H9 (cell line): ENCODE results near the gene PDE1A. TPM values are rescaled to one million over a fixed set of nuclear protein-coding genes. Genes with fewer than 3 reads are reported as not detected.

ENCODE experiments used
- DNase-seq: peaks from one replicate; pipeline ENCODE4 v3.0.0-alpha.2; 2017
- H2AFZ ChIP-seq: one replicate; pipeline ENCODE4 v1.6.1; 2013; ENCODE audit warnings: mild to moderate bottlenecking, low read length, control low read depth, moderate library complexity
- H2AK5ac ChIP-seq: 2 replicates; pipeline ENCODE4 v1.6.1; 2013; ENCODE audit warnings: low read length, control low read depth, mixed read lengths; ENCODE audit not compliant: insufficient read length
- H2BK120ac ChIP-seq: one replicate; pipeline ENCODE4 v1.6.1; 2013; ENCODE audit warnings: low read depth, mild to moderate bottlenecking, low read length, control low read depth, inconsistent platforms; ENCODE audit not compliant: poor library complexity, severe bottlenecking
- H2BK12ac ChIP-seq: 2 replicates; pipeline ENCODE4 v1.6.1; 2013; ENCODE audit warnings: low read length, control low read depth, mixed read lengths, low read depth; ENCODE audit not compliant: insufficient read length
- H2BK15ac ChIP-seq: 2 replicates; pipeline ENCODE4 v1.6.1; 2013; ENCODE audit warnings: low read depth, low read length, control low read depth
- H2BK20ac ChIP-seq: one replicate; pipeline ENCODE4 v1.6.1; 2013; ENCODE audit warnings: low read depth, mild to moderate bottlenecking, low read length, control low read depth, inconsistent platforms; ENCODE audit not compliant: poor library complexity, severe bottlenecking
- H2BK5ac ChIP-seq: 2 replicates; pipeline ENCODE4 v1.6.1; 2013; ENCODE audit warnings: low read length, control low read depth, mixed read lengths; ENCODE audit not compliant: insufficient read length
- H3K14ac ChIP-seq: 2 replicates; pipeline ENCODE4 v1.6.1; 2013; ENCODE audit warnings: low read length, control low read depth; ENCODE audit not compliant: insufficient read depth
- H3K18ac ChIP-seq: 2 replicates; pipeline ENCODE4 v1.6.1; 2013; ENCODE audit warnings: low read depth, mild to moderate bottlenecking, mixed read lengths, low read length, control low read depth; ENCODE audit not compliant: insufficient read length
- H3K23ac ChIP-seq: 2 replicates; pipeline ENCODE4 v1.6.1; 2013; ENCODE audit warnings: low read length, control low read depth, mixed read lengths, low read depth; ENCODE audit not compliant: insufficient read length
- H3K23me2 ChIP-seq: 2 replicates; pipeline ENCODE4 v1.6.1; 2013; ENCODE audit warnings: low read depth, mild to moderate bottlenecking, mixed read lengths, low read length, control low read depth; ENCODE audit not compliant: insufficient read length, poor library complexity, severe bottlenecking
- H3K27ac ChIP-seq: 2 replicates; pipeline ENCODE4 v1.5.1; 2013; ENCODE audit warnings: low read length, control low read depth, mixed read lengths, low read depth; ENCODE audit not compliant: insufficient read length
- H3K27me3 ChIP-seq: 2 replicates; pipeline ENCODE4 v1.6.1; 2013; ENCODE audit warnings: low read length, control low read depth, inconsistent platforms; ENCODE audit not compliant: insufficient read depth
- H3K4ac ChIP-seq: 2 replicates; pipeline ENCODE4 v1.6.1; 2013; ENCODE audit warnings: low read depth, mild to moderate bottlenecking, control low read depth, inconsistent platforms, low read length, moderate library complexity
- H3K4me1 ChIP-seq: 2 replicates; pipeline ENCODE4 v1.6.1; 2013; ENCODE audit warnings: low read length, control low read depth, inconsistent platforms; ENCODE audit not compliant: insufficient read depth
- H3K4me2 ChIP-seq: 2 replicates; pipeline ENCODE4 v1.6.1; 2013; ENCODE audit warnings: low read length, control low read depth, mixed read lengths; ENCODE audit not compliant: insufficient read length, insufficient read depth
- H3K56ac ChIP-seq: 2 replicates; pipeline ENCODE4 v1.6.1; 2013; ENCODE audit warnings: low read depth, mild to moderate bottlenecking, mixed read lengths, low read length, control low read depth; ENCODE audit not compliant: insufficient read length
- H3K79me1 ChIP-seq: 2 replicates; pipeline ENCODE4 v1.6.1; 2013; ENCODE audit warnings: low read depth, mild to moderate bottlenecking, moderate library complexity, low read length, control low read depth, inconsistent platforms; ENCODE audit not compliant: insufficient read depth, poor library complexity, severe bottlenecking
- H3K79me2 ChIP-seq: 2 replicates; pipeline ENCODE4 v1.6.1; 2013; ENCODE audit warnings: low read length, control low read depth, inconsistent platforms; ENCODE audit not compliant: insufficient read depth
- H3K9ac ChIP-seq: 2 replicates; pipeline ENCODE4 v1.6.1; 2013; ENCODE audit warnings: low read length, control low read depth, mixed read lengths; ENCODE audit not compliant: insufficient read length; ENCODE audit errors: extremely low read depth
- H3K9me3 ChIP-seq: one replicate; pipeline ENCODE4 v1.6.1; 2013; ENCODE audit warnings: low read depth, low read length, inconsistent platforms; ENCODE audit not compliant: control insufficient read depth
- H3T11ph ChIP-seq: one replicate; pipeline ENCODE4 v1.6.1; 2013; ENCODE audit warnings: mild to moderate bottlenecking, low read length, control low read depth, inconsistent platforms
- H4K20me1 ChIP-seq: one replicate; pipeline ENCODE4 v1.6.1; 2013; ENCODE audit not compliant: control insufficient read depth, insufficient read length, insufficient read depth
- H4K5ac ChIP-seq: 2 replicates; pipeline ENCODE4 v1.6.1; 2013; ENCODE audit warnings: low read depth, mild to moderate bottlenecking, mixed read lengths, low read length, control low read depth; ENCODE audit not compliant: insufficient read length
- H4K8ac ChIP-seq: replicated peaks from 2 replicates; pipeline ENCODE4 v1.6.1; 2013; ENCODE audit warnings: low read length, control low read depth, mixed read lengths, low read depth; ENCODE audit not compliant: insufficient read length
- H4K91ac ChIP-seq: 2 replicates; pipeline ENCODE4 v1.6.1; 2013; ENCODE audit warnings: low read depth, mild to moderate bottlenecking, moderate library complexity, mixed read lengths, low read length, control low read depth; ENCODE audit not compliant: insufficient read length
- H3K27ac Mint-ChIP-seq, 3 experiments: 2 replicates in 2 of 3; 3 replicates in 1 of 3; pipeline ENCODE4 v1.8.0; 2020 to 2021; ENCODE audit warnings: mixed read lengths in 3 of 3, mild to moderate bottlenecking in 1 of 3, moderate library complexity in 1 of 3
- H3K27me3 Mint-ChIP-seq: 2 replicates; pipeline ENCODE4 v1.8.0; 2021; ENCODE audit warnings: low read depth, mild to moderate bottlenecking, moderate library complexity, mixed read lengths
- H3K36me3 Mint-ChIP-seq, 3 experiments: 2 replicates in 2 of 3; 3 replicates in 1 of 3; pipeline ENCODE4 v1.8.0; 2020 to 2021; ENCODE audit warnings: low read depth in 3 of 3, mixed read lengths in 3 of 3; ENCODE audit not compliant: insufficient read depth in 1 of 3
- H3K4me1 Mint-ChIP-seq, 2 experiments: 2 replicates each; pipeline ENCODE4 v1.8.0; 2020; ENCODE audit warnings: mixed read lengths in 2 of 2
- H3K4me3 Mint-ChIP-seq, 2 experiments: 2 replicates in 1 of 2; 3 replicates in 1 of 2; pipeline ENCODE4 v1.8.0; 2020 to 2021; ENCODE audit warnings: mild to moderate bottlenecking in 2 of 2, mixed read lengths in 2 of 2, moderate library complexity in 1 of 2
- H3K9me3 Mint-ChIP-seq, 2 experiments: 2 replicates in 1 of 2; 3 replicates in 1 of 2; pipeline ENCODE4 v1.8.0; 2020; ENCODE audit warnings: mild to moderate bottlenecking in 2 of 2, mixed read lengths in 2 of 2, moderate library complexity in 1 of 2
- WGBS: extraction: QIAGEN DNeasy Blood & Tissue Kit; methylation state at CpG from one replicate; pipeline ENCODE4 v1.1.7; 2013; ENCODE audit warnings: missing lambda C conversion rate, low lambda C conversion rate, mixed read lengths; ENCODE audit not compliant: insufficient read length; ENCODE audit errors: extremely low coverage; 5-methylcytosine and 5-hydroxymethylcytosine counted together
- total RNA-seq: library from RNA; stranded (reverse); gene quantifications from 2 replicates; pipeline ENCODE4 v1.2.1, GENCODE V29; 2021
- TF ChIP-seq, protein P1 (sequence below): fragments of 200-600 bp; sonication (generic); conservative IDR thresholded peaks from 3 replicates; pipeline ENCODE4 v1.8.0; 2021; ENCODE audit warnings: antibody characterized with exemption, mild to moderate bottlenecking

Gene PDE1A
- total RNA-seq, 1 experiment from 2014 or later = 0.11 TPM

DNA sequence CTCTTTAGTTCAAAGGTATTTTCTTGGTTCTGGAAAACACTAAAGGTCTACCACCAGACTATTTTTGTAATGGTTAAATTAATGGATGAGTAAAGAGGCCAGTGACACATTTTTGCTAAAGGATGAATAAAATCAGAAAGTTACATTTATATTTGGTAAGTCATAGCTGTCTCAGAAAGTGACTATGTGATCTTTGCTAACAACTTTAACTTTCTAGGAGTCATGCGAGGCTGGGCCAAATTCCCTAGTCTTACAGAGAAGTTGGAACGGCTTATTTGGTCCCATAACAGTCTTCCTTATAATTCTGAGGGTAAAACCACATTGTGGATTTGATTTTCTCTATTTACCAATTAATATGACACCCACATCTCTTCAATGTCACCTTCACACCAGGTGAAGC, 198.1 kb downstream of the PDE1A start:
- no peaks in the 10 kb centered on the region for H3K9me3 ChIP-seq
- H2BK12ac ChIP-seq = no peak overlapping the region
- no peaks in the 10 kb centered on the region for H3K4me1 Mint-ChIP-seq
- H4K8ac ChIP-seq = no peak overlapping the region
- H4K20me1 ChIP-seq = no peaks in the 10 kb centered on the region
- H3K18ac ChIP-seq = no peak overlapping the region
- H3K27ac Mint-ChIP-seq = no peak overlapping the region
- no peaks in the 10 kb centered on the region for H3K4me1 ChIP-seq
- no peak for DNase-seq
- no peaks in the 10 kb centered on the region for H3K36me3 Mint-ChIP-seq
- no peak overlapping the region for H4K5ac ChIP-seq
- H3K79me1 ChIP-seq = no peaks in the 10 kb centered on the region
- H3K23ac ChIP-seq = no peak overlapping the region
- no peak overlapping the region for H3K4me3 Mint-ChIP-seq
- TF ChIP-seq, protein P1, sequence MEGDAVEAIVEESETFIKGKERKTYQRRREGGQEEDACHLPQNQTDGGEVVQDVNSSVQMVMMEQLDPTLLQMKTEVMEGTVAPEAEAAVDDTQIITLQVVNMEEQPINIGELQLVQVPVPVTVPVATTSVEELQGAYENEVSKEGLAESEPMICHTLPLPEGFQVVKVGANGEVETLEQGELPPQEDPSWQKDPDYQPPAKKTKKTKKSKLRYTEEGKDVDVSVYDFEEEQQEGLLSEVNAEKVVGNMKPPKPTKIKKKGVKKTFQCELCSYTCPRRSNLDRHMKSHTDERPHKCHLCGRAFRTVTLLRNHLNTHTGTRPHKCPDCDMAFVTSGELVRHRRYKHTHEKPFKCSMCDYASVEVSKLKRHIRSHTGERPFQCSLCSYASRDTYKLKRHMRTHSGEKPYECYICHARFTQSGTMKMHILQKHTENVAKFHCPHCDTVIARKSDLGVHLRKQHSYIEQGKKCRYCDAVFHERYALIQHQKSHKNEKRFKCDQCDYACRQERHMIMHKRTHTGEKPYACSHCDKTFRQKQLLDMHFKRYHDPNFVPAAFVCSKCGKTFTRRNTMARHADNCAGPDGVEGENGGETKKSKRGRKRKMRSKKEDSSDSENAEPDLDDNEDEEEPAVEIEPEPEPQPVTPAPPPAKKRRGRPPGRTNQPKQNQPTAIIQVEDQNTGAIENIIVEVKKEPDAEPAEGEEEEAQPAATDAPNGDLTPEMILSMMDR = no peak
- H3K56ac ChIP-seq = no peak overlapping the region
- no peak overlapping the region for H2AK5ac ChIP-seq
- no peaks in the 10 kb centered on the region for H3K79me2 ChIP-seq
- no peak overlapping the region for H4K91ac ChIP-seq
- H3K14ac ChIP-seq = no peak overlapping the region
- no peak overlapping the region for H2BK15ac ChIP-seq
- no peak overlapping the region for H3K27ac ChIP-seq
- H3K27me3 Mint-ChIP-seq = no peaks in the 10 kb centered on the region
- no peak overlapping the region for H2BK20ac ChIP-seq
- no peaks in the 10 kb centered on the region for H3K23me2 ChIP-seq
- no peak overlapping the region for H2AFZ ChIP-seq
- no peak overlapping the region for H3K4ac ChIP-seq
- no peak overlapping the region for H3K9ac ChIP-seq
- H3K9me3 Mint-ChIP-seq = no peaks in the 10 kb centered on the region
- H2BK120ac ChIP-seq = no peak overlapping the region
- no CpG with 5 or more reads among the region's 2 CpGs for WGBS
- H3K4me2 ChIP-seq = no peak overlapping the region
- H2BK5ac ChIP-seq = no peak overlapping the region
- no peak overlapping the region for H3T11ph ChIP-seq
- no peaks in the 10 kb centered on the region for H3K27me3 ChIP-seq
